ENCODE measurements around the gene PHF12. TPM values are rescaled to one million over a fixed set of nuclear protein-coding genes. Genes with fewer than 3 reads are reported as not detected.
"Not testable (repeated sequence)": the region's sequence is repeated elsewhere in the genome, so short reads cannot be mapped to it uniquely, and the experiment has no call there.

The PHF12 gene
- total RNA-seq, 2 donors from 2014 or later = 33.1 to 42.3 TPM

GRCh38 chr17:28944862-28945741, 6.2 kb downstream of the PHF12 start:
- no peak for DNase-seq
- intact Hi-C loops (cut with DNase I, micrococcal nuclease) = no loop called here
- ATAC-seq = no peak

GRCh38 chr17:28944343-28944742, 7.0 kb downstream of the PHF12 start:
- intact Hi-C loops (cut with DNase I, micrococcal nuclease) = no loop called here
- DNase-seq = no peak
- no peak for ATAC-seq

GRCh38 chr17:28942925-28943324, 8.4 kb downstream of the PHF12 start:
- ATAC-seq = no peak
- intact Hi-C loops (cut with DNase I, micrococcal nuclease) = no loop called here

DNA sequence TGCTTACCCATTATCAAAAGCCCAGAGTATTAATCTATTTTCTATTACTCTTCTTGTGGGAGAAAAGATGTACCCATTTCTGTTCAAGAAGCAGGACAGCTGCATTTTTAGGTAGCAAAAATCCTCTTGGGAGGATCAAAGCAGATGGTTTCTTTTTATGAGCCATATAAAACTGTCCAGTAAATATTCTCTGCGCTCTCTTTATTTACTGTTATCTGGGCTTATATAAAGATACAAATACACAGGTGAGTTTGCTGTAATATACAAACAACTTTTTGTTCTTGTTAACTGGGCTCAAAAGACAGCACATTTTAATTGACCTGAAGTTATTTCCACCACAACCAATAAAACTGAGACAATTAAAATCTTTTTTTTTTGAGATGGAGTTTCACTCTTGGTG, 10.1 kb downstream of the PHF12 start:
- DNase-seq (no peak), ATAC-seq (peak; percentile 46)
- intact Hi-C loops (cut with DNase I, micrococcal nuclease) = no loop called here

More at GRCh38 chr17:28942925-28943324, 8.4 kb downstream of the PHF12 start:
- no peak for DNase-seq

DNA sequence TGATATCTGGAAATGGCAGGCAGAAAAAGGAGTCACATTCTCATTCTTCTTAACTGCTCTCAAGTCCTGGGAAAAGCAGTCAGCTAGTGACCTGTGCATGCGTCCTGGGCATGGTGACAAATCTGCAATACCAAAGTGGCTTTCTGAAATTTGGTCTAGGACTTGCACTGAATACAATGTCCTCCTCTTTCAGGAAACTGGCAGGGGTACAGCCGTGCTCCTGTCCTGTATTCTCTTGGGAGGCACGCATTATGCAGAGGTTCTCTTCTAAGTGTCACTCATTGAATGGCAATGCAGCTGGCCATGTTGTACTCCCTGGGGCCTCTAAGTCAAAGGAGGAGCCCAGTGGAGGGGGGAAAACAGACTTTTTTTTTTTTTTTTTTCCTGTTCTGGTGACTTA, 10.6 kb downstream of the PHF12 start:
- intact Hi-C loops (cut with DNase I, micrococcal nuclease) = no loop called here
- DNase-seq (no peak), ATAC-seq (no peak)

GRCh38 chr17:28940142-28940541, 11.2 kb downstream of the PHF12 start:
- no peak for DNase-seq
- intact Hi-C loops (cut with DNase I, micrococcal nuclease) = no loop called here
- no peak for ATAC-seq

GRCh38 chr17:28938552-28938951, 12.8 kb downstream of the PHF12 start:
- no peak for ATAC-seq
- intact Hi-C loops (cut with DNase I, micrococcal nuclease) = no loop called here
- no peak for DNase-seq

GRCh38 chr17:28937044-28937729, 14.1 kb downstream of the PHF12 start:
- DNase-seq (no peak), ATAC-seq (peak; percentile 57)
- intact Hi-C loops (cut with DNase I, micrococcal nuclease) = no loop called here

DNA sequence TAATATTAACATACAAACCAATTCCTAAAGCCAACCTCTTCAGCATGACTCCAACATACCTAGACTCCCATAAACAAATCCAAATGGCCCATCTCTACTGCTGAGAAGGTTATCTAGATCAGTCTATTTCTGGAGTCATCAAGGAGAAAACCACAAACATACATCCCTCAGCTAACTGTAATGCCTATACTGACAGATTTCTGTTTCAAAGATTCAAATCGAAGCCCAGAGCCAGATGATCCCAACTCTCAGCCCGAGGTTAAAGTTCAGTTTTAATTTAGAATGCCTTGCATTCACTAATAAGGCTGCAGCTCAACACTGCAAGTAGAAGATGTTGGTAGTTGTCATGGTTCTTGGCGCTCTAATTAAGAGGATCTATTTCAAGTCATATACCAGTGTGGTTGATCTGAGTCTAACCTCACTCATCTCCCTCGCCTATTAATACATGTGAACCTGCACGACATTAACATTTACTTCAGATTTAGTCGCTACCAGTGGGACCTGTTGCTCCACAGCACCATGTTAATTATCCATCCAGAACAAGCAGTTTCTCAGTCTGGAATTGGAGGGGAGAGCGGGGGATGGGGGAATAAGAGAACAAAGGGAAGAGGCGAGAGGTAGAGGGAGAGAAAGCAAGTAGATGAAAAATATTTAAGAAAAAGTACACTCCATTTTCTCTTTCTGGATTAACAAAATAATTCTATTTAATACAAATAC, 15.4 kb downstream of the PHF12 start:
- intact Hi-C loops (cut with DNase I, micrococcal nuclease) = no loop called here
- DNase-seq (no peak), ATAC-seq (no peak)

DNA sequence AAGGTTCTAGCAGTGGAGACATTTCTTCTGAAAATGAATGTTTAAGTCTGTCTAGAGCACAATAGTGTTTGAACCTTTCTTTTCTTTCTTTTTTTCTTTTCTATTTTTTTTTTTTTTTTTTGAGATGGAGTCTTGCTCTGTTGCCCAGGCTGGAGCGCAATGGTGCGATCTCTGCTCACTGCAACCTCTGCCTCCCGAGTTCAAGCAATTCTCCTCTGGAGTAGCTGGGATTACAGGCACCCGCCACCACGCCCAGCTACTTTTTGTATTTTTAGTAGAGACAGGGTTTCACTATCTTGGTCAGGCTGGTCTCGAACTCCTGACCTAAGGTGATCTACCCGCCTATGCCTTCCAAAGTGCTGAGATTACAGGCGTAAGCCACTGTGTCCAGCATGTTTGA, 16.8 kb downstream of the PHF12 start:
- intact Hi-C loops (cut with DNase I, micrococcal nuclease); ATAC-seq: not testable (repeated sequence)

DNA sequence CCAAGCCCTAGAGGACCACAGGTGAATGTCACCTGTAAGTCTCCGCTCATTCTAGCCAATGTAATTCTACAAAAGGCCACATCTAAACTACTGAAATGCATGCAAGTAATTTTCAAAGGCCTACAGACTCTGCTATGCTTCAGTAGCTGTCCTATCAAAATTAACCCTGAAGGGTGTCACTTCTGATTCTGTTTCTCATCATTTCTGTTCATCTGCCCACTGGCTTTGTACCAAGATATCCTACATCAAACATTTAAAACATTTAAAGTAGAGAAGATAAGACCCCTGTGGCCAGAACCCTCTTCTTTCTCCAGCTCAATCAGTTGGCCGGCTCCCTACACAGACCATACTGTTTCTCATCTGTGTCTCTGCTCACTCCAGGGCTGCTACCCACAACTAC, 21.5 kb downstream of the PHF12 start:
- ATAC-seq (no peak), DNase-seq (no peak)
- intact Hi-C loops (cut with DNase I, micrococcal nuclease) = loop anchor here in 1 of 2 donors (10.0 kb wide), 1 partner anchor 165 kb away; no protein-coding TSS in a partner anchor

More for the DNA sequence above, 16.8 kb downstream of the PHF12 start:
- DNase-seq = not testable (repeated sequence)

DNA sequence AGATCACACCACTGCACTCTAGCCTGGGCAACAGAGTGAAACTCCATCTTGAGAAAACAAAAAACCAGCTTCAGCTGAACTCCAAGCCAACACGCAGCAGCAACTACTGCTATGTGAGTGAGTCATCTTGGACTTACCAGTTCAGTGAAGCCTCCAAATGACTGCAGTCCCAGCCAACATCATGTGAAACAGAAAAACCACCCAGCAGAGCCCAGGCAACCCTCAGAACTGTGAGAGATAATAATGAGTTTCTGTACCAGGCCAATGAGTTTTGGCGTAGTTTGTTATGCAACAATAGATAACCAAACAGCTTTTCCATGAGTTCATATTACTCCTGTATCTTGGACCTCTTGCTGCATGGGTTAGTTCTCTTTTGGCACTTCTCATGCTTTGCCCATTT, 23.3 kb downstream of the PHF12 start:
- intact Hi-C loops (cut with DNase I, micrococcal nuclease) = loop anchor here in 1 of 2 donors (10.0 kb wide), 1 partner anchor 163 kb away; no protein-coding TSS in a partner anchor
- DNase-seq (no peak), ATAC-seq (no peak)

DNA sequence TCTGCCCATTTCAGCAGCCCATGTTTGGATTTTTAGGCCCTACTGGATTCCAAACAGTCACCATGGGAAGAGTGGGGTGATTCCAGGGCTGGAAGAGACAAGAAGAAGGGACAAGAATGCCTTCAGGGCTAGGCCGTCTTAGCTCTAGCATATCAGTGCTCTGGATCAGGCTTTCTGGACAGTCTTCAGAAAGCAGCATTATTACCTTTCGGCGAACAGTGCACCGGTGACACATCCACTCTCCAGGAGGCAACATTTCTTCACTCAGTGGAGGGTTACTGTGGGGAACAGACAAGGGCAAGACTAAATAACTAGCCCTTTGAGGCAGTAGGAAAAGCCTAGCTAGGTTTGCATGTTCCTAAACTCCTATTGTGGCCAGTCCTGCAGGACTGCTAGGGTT, 24.5 kb downstream of the PHF12 start:
- intact Hi-C loops (cut with DNase I, micrococcal nuclease) = loop anchor here in 1 of 2 donors (10.0 kb wide), 1 partner anchor 162 kb away; no protein-coding TSS in a partner anchor
- DNase-seq (no peak), ATAC-seq (no peak)

GRCh38 chr17:28926366-28926765, 25.0 kb downstream of the PHF12 start:
- DNase-seq (no peak), ATAC-seq (no peak)
- intact Hi-C loops (cut with DNase I, micrococcal nuclease) = loop anchor here in 1 of 2 donors (10.0 kb wide), 1 partner anchor 162 kb away; no protein-coding TSS in a partner anchor

GRCh38 chr17:28925912-28926365, 25.4 kb downstream of the PHF12 start:
- ATAC-seq = peak; percentile 17
- no peak for DNase-seq
- intact Hi-C loops (cut with DNase I, micrococcal nuclease) = loop anchor here in 1 of 2 donors (10.0 kb wide), 1 partner anchor 161 kb away; no protein-coding TSS in a partner anchor

GRCh38 chr17:28920201-28920600, 31.1 kb downstream of the PHF12 start:
- ATAC-seq (no peak), DNase-seq (no peak)
- intact Hi-C loops (cut with DNase I, micrococcal nuclease) = loop anchor here in 1 of 2 donors (10.0 kb wide), 1 partner anchor 155 kb away; no protein-coding TSS in a partner anchor

DNA sequence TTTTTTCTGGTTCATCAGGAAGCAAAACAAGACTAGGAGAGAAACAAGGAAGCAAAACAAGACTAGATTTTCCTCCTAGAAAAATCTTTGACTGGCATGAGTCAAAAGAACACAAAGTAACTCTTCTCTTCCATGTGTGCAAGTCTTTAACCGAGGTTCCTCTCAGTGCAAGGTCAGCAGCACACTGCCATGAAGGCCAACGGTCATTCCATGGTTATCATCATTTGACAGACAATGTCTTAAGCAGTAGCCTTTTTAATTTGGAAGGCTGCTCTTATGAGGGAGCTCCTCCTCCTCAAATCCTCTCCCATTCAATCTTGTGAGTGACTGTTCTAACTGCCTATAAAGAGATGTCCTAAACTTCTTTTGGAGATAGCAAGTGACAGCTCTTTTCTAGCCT, 33.0 kb downstream of the PHF12 start:
- no peak for DNase-seq
- ATAC-seq = no peak
- intact Hi-C loops (cut with DNase I, micrococcal nuclease) = loop anchor here in 1 of 2 donors (10.0 kb wide), 1 partner anchor 163 kb away; no protein-coding TSS in a partner anchor

DNA sequence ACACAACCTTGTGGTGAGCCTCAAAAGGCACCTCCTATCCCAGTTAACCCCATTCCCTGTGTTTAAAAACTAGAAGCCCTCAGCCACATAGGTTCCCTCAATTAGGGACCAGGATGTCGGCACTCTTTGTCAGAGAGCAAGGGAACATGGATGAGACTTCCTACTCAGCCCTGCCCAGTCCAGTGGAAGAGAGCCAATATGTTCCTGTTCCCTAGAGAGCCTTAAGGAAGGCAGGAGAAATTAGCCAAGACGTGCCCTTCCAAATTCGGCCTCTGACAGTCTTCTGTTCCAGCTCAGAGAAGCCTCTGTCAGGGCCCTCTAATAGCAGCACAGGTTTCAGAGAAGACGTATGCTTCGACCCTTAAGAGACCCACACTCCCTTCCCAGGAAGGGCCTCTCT, 33.9 kb downstream of the PHF12 start:
- ATAC-seq (no peak), DNase-seq (no peak)
- intact Hi-C loops (cut with DNase I, micrococcal nuclease) = loop anchor here in 1 of 2 donors (10.0 kb wide), 1 partner anchor 163 kb away; no protein-coding TSS in a partner anchor

DNA sequence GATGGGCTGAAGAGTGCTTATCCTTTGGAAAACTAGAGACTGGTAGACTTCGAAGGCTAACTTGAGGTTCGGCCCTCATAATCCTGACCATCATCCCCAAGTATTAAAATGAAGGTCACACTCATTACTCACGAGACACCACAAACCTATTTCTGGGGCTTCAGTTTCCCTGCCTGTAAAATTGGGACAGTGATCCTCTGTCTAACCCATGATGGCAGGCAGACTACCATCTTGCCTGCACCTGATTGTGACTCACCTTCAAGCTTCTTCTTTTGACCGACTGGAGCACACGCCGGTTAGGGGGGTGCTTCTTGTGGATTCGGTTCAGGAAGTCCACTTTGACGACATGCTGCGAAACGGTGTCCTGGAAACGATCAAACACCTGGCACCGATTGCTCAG, 34.3 kb downstream of the PHF12 start:
- DNase-seq (no peak), ATAC-seq (no peak)
- intact Hi-C loops (cut with DNase I, micrococcal nuclease) = loop anchor here in 1 of 2 donors (10.0 kb wide), 1 partner anchor 162 kb away; no protein-coding TSS in a partner anchor
